Stromal cell of bone marrow (primary cell): ENCODE data around the gene LRSAM1.
"Not testable (repeated sequence)": the region's sequence is repeated elsewhere in the genome, so short reads cannot be mapped to it uniquely, and the experiment has no call there.

Experiments
- DNase-seq: peaks from one replicate; pipeline ENCODE4 v3.0.0-alpha.2; 2012; ENCODE audit warnings: low read depth

Gene LRSAM1

GRCh38 chr9:127458921-127459320 lies 7.6 kb downstream of the LRSAM1 start:
- DNase-seq: no peak

- no peak for DNase-seq
Measured at GRCh38 chr9:127463382-127463781, 12.1 kb downstream of the LRSAM1 start.

- no peak for DNase-seq
Measured at GRCh38 chr9:127463911-127464310, 12.6 kb downstream of the LRSAM1 start.

GRCh38 chr9:127466407-127466917 lies 15.2 kb downstream of the LRSAM1 start:
- not testable (repeated sequence) for DNase-seq

- no peak for DNase-seq
Measured at GRCh38 chr9:127467621-127468020, 16.3 kb downstream of the LRSAM1 start.

- DNase-seq: no peak
Measured at GRCh38 chr9:127470662-127471061, 19.4 kb downstream of the LRSAM1 start.

GRCh38 chr9:127473501-127473900 lies 22.2 kb downstream of the LRSAM1 start:
- DNase-seq: no peak

- DNase-seq: no peak
Measured at GRCh38 chr9:127473932-127474331, 22.6 kb downstream of the LRSAM1 start.

GRCh38 chr9:127474592-127474991 lies 23.3 kb downstream of the LRSAM1 start:
- no peak for DNase-seq

- no peak for DNase-seq
Measured at GRCh38 chr9:127479507-127480081, 28.3 kb downstream of the LRSAM1 start.

GRCh38 chr9:127482662-127483061 lies 31.4 kb downstream of the LRSAM1 start:
- DNase-seq: no peak

GRCh38 chr9:127485995-127486394 lies 34.7 kb downstream of the LRSAM1 start:
- DNase-seq: no peak

- DNase-seq: no peak
Measured at GRCh38 chr9:127488946-127489345, 37.6 kb downstream of the LRSAM1 start.

- DNase-seq: no peak
Measured at GRCh38 chr9:127489471-127490115, 38.3 kb downstream of the LRSAM1 start.

- no peak for DNase-seq
Measured at GRCh38 chr9:127490535-127491230, 39.4 kb downstream of the LRSAM1 start.

- no peak for DNase-seq
Measured at GRCh38 chr9:127491516-127491915, 40.2 kb downstream of the LRSAM1 start.

- DNase-seq: no peak
Measured at GRCh38 chr9:127492616-127493015, 41.3 kb downstream of the LRSAM1 start.

- no peak for DNase-seq
Measured at GRCh38 chr9:127493592-127494303, 42.4 kb downstream of the LRSAM1 start.

- DNase-seq: no peak
Measured at GRCh38 chr9:127494304-127494702, 43.0 kb downstream of the LRSAM1 start.

GRCh38 chr9:127495884-127496555 lies 44.7 kb downstream of the LRSAM1 start:
- DNase-seq: no peak

GRCh38 chr9:127496974-127497373 lies 45.7 kb downstream of the LRSAM1 start:
- no peak for DNase-seq
